Activated naive CD8-positive, alpha-beta T cell treated with anti-CD3 and anti-CD28 coated beads, Interleukin-2, amount 10 ng/mL, durations not matched to agents 7 days and 5 days (primary cell): Measurements from ENCODE around the gene GBX2. TPM values are rescaled to one million over a fixed set of nuclear protein-coding genes. Genes with fewer than 3 reads are reported as not detected.

Experiments
- ATAC-seq: fragments of 150-1000 bp; cut with Tn5 transposase; one replicate; pipeline ENCODE4 v1.10.0; 2021; ENCODE audit warnings: low read depth, moderate library complexity
- POLR2A ChIA-PET: fragments of 350-600 bp; sonication (Branson Sonifier 250); formaldehyde crosslinking; loops from one replicate; lab custom pipeline; 2021; ENCODE audit warnings: antibody characterized with exemption; lab: Charles Lee
- DNase-seq: peaks from one replicate; pipeline ENCODE4 v3.0.0; 2021
- H3K27ac Mint-ChIP-seq: one replicate; pipeline ENCODE4 v1.8.0; 2022; ENCODE audit warnings: mild to moderate bottlenecking, mixed read lengths
- H3K27me3 Mint-ChIP-seq: one replicate; pipeline ENCODE4 v1.8.0; 2022; ENCODE audit warnings: mild to moderate bottlenecking, moderate library complexity, mixed read lengths
- H3K36me3 Mint-ChIP-seq: one replicate; pipeline ENCODE4 v1.8.0; 2021; ENCODE audit warnings: mild to moderate bottlenecking, mixed read lengths
- H3K4me1 Mint-ChIP-seq: one replicate; pipeline ENCODE4 v1.8.0; 2021; ENCODE audit warnings: mixed read lengths
- H3K4me3 Mint-ChIP-seq: one replicate; pipeline ENCODE4 v1.8.0; 2022; ENCODE audit warnings: mild to moderate bottlenecking, moderate library complexity, mixed read lengths
- H3K9me3 Mint-ChIP-seq: one replicate; pipeline ENCODE4 v1.8.0; 2021; ENCODE audit warnings: mixed read lengths
- total RNA-seq, 2 experiments: library from RNA; stranded (reverse); gene quantifications; one replicate each; pipeline ENCODE4 v1.2.3, GENCODE V29; 2021

Gene GBX2
- total RNA-seq, 2 experiments from 2014 or later: not detected

DNA sequence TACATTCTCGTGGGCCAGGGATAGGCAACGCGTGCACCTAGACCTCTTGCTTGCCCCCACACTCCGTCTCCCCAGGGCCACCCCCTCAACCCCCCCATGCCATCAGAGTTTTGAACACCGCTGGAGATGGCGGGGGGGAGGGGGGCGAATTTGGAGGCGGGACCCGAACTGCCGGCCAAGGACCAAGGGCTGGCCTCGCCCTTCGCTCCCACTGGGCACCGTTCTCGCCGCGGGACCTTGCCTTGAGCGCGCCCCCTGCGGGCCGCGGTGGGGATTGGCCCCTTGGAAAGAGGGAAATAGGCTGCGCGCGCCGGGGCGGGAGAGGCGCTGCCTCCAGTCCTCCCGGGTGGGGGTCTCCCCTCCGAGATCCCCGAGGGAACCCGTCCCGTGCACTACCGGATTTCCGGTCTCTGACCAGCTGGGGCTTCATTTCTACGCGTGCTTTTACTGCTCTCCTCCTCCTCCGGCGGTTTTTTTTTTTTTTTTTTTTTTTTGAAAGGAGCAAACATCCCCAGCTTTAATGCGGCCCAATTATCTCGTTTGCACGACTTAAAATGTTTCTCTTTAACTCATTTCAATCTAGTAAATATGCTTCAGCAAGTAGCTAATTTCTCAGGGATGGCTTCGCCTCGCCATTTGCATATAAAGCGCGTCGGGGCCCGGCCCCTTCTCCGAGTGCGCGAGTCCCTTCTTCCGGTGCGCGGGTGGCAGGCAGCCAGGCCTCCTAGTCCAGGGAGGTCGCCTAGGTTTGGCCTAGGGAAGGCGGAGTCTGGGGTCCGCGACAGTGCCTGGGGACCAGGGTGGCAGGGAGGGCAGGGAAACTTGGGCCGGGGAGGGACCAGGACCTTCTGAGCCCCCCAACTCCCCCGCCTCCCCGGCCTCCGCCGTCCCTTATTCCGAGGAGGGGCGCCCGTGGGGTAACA lies 10.0 kb upstream of the GBX2 start:
- POLR2A ChIA-PET: no interaction called here
- H3K9me3 Mint-ChIP-seq: no peaks in the 10 kb centered on the region
- peaks cover 3% of the 10 kb centered on the region for H3K4me1 Mint-ChIP-seq
- no peak for ATAC-seq
- no peaks in the 10 kb centered on the region for H3K36me3 Mint-ChIP-seq
- peak overlapping the region; percentile 32 for H3K4me3 Mint-ChIP-seq
- no peak for DNase-seq
- H3K27ac Mint-ChIP-seq: no peak overlapping the region
- H3K27me3 Mint-ChIP-seq: peaks cover 68% of the 10 kb centered on the region

DNA sequence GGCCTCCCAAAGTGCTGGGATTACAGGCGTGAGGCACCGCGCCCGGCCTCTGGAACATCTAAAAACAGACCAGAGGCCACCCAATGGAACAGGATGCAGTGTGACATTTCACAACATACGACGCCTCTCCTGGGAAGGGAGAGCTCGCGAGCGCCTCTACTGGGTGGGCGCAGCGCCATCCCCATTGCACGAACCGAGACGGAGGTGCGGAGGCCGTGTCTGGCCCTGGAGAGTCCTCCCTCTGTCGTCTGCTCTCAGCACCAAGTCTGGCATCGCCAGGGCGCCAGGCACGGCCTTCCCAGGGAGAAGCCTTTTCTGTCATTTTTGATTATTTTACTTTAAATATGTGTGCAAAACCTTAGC lies 9.4 kb upstream of the GBX2 start:
- DNase-seq (no peak), ATAC-seq (peak; percentile 33)
- peaks cover 3% of the 10 kb centered on the region for H3K4me1 Mint-ChIP-seq
- H3K27me3 Mint-ChIP-seq: peaks cover 67% of the 10 kb centered on the region
- H3K9me3 Mint-ChIP-seq: no peaks in the 10 kb centered on the region
- no peak overlapping the region for H3K27ac Mint-ChIP-seq
- no peaks in the 10 kb centered on the region for H3K36me3 Mint-ChIP-seq
- no peak overlapping the region for H3K4me3 Mint-ChIP-seq
- POLR2A ChIA-PET: no interaction called here

DNA sequence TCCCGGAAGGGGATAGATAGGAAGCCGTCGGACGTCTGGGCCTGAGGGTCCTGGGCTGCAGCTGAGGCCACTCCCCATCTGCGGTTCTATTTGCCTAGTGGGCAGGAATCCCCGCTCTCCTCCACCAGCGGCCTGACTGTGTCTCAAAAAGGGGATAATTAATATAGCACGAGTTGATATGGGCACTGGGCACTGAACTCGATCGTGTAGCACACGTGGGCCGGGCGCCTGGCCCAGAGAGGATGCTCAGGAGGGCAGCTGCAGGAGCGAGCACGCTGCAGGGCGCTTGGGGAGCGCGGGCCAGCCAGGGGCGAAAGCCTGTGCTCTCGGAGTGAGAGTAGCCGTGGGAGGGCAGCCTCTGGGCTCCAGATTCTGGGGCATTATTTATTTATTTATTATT lies 8.8 kb upstream of the GBX2 start:
- no peak overlapping the region for H3K4me3 Mint-ChIP-seq
- H3K9me3 Mint-ChIP-seq: no peaks in the 10 kb centered on the region
- no peak overlapping the region for H3K27ac Mint-ChIP-seq
- H3K4me1 Mint-ChIP-seq: peaks cover 4% of the 10 kb centered on the region
- POLR2A ChIA-PET: no interaction called here
- peaks cover 73% of the 10 kb centered on the region for H3K27me3 Mint-ChIP-seq
- ATAC-seq: no peak
- no peak for DNase-seq
- H3K36me3 Mint-ChIP-seq: no peaks in the 10 kb centered on the region

DNA sequence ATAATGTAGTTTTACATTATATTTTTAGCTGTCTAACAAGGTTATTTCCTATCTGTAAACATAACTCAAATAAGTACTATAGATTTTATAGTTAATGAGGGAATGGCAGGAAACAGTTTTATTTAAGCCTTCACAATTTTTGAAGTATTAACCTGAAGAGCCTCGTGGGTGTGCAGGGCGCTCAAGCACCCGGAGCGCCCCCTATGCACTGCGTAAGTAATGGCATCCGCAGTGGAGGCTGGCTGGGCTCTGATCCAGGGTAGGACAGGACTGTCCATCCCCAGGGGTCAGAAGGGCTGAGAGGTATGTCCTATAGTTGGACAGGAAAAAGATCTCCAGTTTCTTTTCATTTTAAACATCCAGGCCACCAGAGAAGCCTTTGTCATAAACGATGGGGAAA lies 8.2 kb upstream of the GBX2 start:
- no peak for ATAC-seq
- H3K27ac Mint-ChIP-seq: no peak overlapping the region

DNA sequence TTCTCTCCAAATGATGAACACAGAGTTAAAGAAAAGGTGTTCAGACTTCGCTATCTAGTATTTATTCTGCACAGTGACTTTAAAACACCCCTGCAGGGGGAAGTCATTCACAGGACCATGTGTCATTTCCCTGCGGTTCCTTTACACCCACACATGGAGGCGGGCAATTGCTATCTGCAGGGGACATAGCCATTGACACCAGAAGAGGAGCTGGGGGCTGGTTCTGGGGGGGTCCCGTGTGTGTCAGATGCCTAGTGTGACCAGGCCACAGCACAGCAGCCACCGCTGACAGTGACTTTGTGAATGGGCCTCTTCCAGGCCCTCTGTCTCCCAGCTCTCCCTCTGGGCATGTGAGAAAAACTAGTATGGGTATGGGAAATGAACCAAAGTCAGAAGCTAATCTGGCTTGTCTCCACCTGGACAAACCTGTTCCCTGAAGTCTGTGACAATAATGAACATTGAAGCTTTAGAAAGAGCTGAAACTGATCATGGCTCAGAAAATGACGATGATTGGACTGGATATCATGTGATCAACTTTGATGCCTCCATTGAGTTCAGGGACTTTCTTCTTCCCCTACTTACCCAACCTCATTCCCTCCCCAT lies 7.5 kb upstream of the GBX2 start:
- H3K9me3 Mint-ChIP-seq: no peaks in the 10 kb centered on the region
- POLR2A ChIA-PET: no interaction called here
- no peak overlapping the region for H3K27ac Mint-ChIP-seq
- H3K36me3 Mint-ChIP-seq: no peaks in the 10 kb centered on the region
- ATAC-seq (no peak), DNase-seq (no peak)
- H3K27me3 Mint-ChIP-seq: peaks cover 81% of the 10 kb centered on the region
- peaks cover 3% of the 10 kb centered on the region for H3K4me1 Mint-ChIP-seq
- no peak overlapping the region for H3K4me3 Mint-ChIP-seq

More for the DNA sequence above, 8.2 kb upstream of the GBX2 start:
- Mint-ChIP-seq H3K27me3 (peaks cover 77% of the 10 kb centered on the region), H3K4me1 (peaks cover 4% of the 10 kb centered on the region), H3K4me3 (no peak overlapping the region), H3K36me3 (no peaks in the 10 kb centered on the region), H3K9me3 (no peaks in the 10 kb centered on the region)
- POLR2A ChIA-PET: no interaction called here
- no peak for DNase-seq

DNA sequence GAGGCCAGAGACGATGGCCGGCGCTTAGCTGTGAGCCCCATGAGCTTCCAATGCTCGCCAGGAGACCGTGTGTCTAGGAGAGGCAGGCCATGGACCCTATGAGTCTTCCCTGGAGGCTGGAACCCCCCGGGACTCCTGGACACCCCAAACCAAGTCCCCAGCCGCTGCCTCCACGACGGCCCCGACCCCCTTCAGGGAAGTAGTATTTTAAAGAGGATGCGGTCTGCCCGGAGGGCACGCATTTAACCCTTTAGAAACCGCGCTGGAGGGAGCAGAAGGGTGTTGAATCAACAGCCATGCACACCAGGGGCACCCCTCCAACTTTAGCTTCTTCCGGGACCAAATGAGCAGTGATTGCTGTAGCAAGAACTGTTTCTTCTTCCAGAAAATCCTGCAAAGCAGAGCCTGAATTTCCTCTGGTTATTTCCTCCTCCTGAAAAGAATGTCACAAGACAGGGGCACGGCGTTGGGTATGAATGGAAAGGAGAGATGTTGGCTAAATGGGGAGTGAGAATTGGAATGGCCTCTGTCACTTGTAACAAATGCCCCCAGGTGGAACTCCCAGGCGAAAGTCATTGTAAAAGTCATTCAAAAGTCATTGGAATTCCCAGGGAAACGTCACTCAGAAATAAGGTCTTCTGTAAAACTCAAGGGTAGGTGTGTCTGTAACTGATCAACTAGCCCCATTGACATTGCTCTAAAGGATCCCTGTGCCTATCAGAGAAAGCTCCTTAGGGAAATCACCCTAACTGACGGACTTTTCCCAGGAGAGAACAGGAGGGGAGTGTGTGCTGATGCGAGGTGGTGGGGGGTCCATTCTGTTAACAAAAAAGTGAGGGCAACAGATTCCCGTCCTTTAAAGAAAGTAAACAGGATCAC lies 5.8 kb upstream of the GBX2 start:
- POLR2A ChIA-PET: no interaction called here
- Mint-ChIP-seq H3K4me1 (peaks cover 8% of the 10 kb centered on the region), H3K27ac (no peak overlapping the region), H3K9me3 (peaks cover 2% of the 10 kb centered on the region), H3K36me3 (peaks cover 2% of the 10 kb centered on the region), H3K27me3 (peaks cover 86% of the 10 kb centered on the region), H3K4me3 (no peak overlapping the region)
- ATAC-seq: no peak
- no peak for DNase-seq

DNA sequence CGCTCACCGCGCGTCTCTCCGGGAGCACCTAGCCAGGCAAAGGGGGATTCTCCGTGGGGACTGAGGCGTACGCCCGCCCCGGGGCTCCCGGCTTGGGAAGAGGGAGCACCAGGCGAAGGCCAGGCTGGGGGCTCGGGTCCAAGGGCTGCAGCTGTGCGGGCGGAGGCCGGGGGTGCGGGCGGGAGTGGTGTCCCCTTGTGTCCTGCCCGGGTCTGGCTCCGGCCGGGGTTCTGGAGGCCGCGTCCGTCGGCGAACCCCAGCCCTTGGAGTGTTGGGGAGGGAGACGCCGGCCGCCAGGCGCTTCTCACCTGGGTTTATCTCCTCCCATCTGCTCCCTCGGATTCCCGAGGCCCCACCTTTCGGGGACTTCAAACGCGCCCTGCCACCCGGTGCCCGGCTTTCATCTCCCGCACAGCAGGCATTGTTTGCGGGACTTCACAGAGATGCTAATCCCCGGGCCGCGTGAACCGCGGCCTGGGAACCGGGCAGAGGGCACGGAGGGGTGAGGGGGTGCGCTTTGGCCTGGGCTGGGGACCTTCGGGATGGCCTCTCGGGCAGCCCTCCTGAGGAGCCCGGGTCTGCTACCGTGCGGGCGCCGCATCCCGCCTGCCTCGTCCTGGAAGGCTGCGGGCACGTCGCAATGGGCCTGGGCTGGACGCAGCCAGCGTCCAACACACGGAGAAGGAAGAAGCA lies 5.0 kb upstream of the GBX2 start:
- Mint-ChIP-seq H3K36me3 (peaks cover 2% of the 10 kb centered on the region), H3K4me3 (no peak overlapping the region), H3K27ac (no peak overlapping the region), H3K9me3 (peaks cover 2% of the 10 kb centered on the region), H3K27me3 (peaks cover 81% of the 10 kb centered on the region), H3K4me1 (peaks cover 8% of the 10 kb centered on the region)
- DNase-seq (no peak), ATAC-seq (no peak)
- POLR2A ChIA-PET: no interaction called here

DNA sequence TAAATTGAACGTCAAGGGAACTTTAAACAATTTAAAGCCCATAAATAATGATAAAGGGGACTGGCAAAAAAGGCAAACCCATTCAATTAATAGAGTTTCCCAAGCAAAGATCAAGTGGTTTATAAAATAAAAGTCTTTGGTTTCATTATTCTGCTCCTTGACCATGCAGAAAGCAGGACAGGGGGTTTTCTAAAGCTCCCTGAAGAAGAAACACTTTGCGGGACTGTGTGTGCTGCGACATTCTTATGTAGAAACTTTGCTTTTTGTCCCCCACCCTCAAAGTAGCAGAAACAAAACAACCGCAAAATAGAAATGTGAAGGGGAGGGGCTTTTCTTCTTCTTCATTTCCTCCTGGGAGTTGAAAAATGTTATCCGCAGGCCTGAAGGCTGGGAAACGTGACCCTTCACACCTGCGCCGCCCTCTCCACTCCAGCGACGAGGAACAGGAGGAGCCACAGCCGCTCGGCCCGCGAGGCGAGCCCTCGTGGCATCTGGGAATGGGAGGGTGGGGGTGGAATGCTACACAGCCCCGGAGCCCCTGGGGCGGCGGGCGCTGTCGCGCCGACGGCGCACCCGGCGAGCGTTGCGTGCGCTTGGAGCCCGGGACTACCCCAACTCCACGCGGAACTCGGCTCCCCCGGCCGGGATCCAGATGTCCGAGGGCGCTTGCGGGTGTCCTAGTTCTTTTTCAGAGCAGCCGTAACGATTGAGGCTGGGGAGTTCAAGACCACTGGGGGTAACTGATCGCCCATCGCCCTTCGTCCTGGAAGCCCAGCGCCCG lies 4.3 kb upstream of the GBX2 start:
- no peak overlapping the region for H3K4me3 Mint-ChIP-seq
- ATAC-seq: no peak
- H3K4me1 Mint-ChIP-seq: peaks cover 8% of the 10 kb centered on the region
- POLR2A ChIA-PET: no interaction called here
- H3K9me3 Mint-ChIP-seq: peaks cover 2% of the 10 kb centered on the region
- DNase-seq: no peak
- H3K36me3 Mint-ChIP-seq: peaks cover 2% of the 10 kb centered on the region
- H3K27me3 Mint-ChIP-seq: peaks cover 75% of the 10 kb centered on the region
- peak overlapping the region; percentile 9 for H3K27ac Mint-ChIP-seq

DNA sequence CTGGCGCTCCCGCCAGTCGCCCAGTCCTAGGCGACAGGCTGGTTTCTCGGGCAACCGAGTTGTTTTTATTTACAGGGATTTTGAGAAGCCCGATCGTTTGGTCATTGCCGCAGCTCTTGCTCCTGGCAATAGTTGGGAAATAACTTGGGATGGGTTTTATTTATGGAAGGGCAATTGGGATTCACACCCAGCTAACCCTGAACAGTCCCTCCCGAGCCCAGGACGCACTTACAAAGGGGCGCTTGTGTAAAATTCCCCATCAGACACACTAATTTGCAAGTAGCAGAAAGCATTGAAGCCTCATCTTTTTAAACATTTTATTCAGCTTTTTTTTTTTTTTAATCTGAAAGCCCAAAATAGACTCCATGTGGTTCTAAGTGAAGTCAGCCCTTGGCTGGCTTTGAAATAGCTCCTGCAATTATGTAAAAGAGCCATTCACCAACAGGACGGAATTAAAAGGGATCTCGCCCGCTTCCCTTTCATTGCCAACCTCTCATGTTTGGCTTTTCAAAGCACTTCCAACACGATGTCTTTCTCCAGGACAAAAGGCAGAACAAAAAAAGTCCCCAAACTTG lies 3.6 kb upstream of the GBX2 start:
- ATAC-seq (no peak), DNase-seq (no peak)
- peaks cover 2% of the 10 kb centered on the region for H3K9me3 Mint-ChIP-seq
- POLR2A ChIA-PET: no interaction called here
- peaks cover 2% of the 10 kb centered on the region for H3K36me3 Mint-ChIP-seq
- H3K4me1 Mint-ChIP-seq: peaks cover 8% of the 10 kb centered on the region
- H3K27ac Mint-ChIP-seq: peak overlapping the region; percentile 9
- no peak overlapping the region for H3K4me3 Mint-ChIP-seq
- H3K27me3 Mint-ChIP-seq: peaks cover 73% of the 10 kb centered on the region

DNA sequence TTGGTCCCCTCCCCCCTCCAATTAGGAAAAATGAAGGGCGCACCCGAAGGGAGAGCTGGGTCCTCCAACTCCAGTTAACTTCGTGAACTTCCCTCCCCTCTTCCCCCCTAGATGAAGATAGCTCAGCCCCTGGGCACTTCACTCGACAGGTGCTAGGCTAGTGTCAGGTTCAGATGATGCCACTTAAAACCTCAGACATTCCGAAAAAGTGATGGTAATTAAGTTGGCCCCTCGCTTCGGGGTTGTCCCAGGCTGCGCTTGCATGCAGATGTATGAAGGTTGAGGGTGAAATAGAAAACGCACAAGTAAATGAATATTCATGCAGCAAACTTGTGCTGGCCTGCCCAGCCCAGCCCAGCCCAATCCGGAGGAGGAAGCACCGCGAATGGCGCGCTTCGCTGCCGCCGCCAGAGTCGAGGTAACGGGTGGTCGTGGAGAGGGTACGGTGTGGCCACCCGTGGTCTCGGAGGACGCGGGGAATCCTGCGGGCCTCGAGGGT lies 3.0 kb upstream of the GBX2 start:
- Mint-ChIP-seq H3K4me3 (no peak overlapping the region), H3K36me3 (peaks cover 2% of the 10 kb centered on the region), H3K4me1 (peaks cover 9% of the 10 kb centered on the region), H3K9me3 (peaks cover 2% of the 10 kb centered on the region), H3K27me3 (peaks cover 73% of the 10 kb centered on the region), H3K27ac (no peak overlapping the region)
- POLR2A ChIA-PET: no interaction called here
- DNase-seq (no peak), ATAC-seq (no peak)

DNA sequence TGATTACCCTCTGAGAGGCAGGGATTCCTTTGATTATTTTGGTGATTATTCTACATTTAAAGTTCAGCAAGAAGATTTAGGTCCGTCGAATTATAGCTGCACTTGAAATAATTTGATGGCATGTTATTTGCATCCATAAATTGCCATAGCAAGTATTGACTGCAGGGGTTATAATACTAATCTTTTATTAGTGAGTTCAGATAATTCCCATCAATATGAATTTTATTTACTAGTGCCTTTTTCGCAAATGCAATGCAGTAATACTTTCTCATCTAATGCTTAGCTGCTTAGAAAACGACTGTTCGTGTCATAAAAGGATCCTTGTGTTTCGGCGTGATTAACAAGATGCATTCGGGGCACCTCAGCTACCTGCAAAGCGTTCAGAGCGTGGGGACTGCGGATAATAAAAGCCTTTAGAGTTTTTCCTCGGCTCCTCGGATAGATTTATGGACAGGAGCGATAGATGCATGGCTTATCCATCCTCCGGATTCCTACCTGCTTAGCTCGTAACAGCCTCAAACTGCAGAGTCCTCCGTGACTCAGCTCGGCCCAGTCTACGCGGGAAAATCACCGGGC lies 2.5 kb upstream of the GBX2 start:
- H3K4me3 Mint-ChIP-seq: peak overlapping the region; percentile 32
- ATAC-seq (no peak), DNase-seq (no peak)
- peaks cover 3% of the 10 kb centered on the region for H3K9me3 Mint-ChIP-seq
- H3K27me3 Mint-ChIP-seq: peaks cover 73% of the 10 kb centered on the region
- peak overlapping the region; percentile 67 for H3K27ac Mint-ChIP-seq
- POLR2A ChIA-PET: no interaction called here
- peaks cover 2% of the 10 kb centered on the region for H3K36me3 Mint-ChIP-seq
- peaks cover 10% of the 10 kb centered on the region for H3K4me1 Mint-ChIP-seq
